OCI-LY7 (cell line): Measurements from ENCODE around the gene RNF14. TPM values are rescaled to one million over a fixed set of nuclear protein-coding genes. Genes with fewer than 3 reads are reported as not detected.

ENCODE experiments used
- BruUV-seq: library from RNA; stranded (reverse); fragments of 400-500 nt; replicated peaks from 2 replicates; lab custom pipeline; 2021; lab: Mats Ljungman, UMichigan
- CTCF ChIA-PET: fragments of 300-600 bp; sonication (Branson Sonifier 250); formaldehyde crosslinking; loops from one replicate; lab custom pipeline; 2022; ENCODE audit warnings: antibody characterized with exemption; ENCODE audit not compliant: unreplicated experiment; lab: Charles Lee
- POLR2A ChIA-PET: fragments of 300-600 bp; sonication (Branson Sonifier 250); formaldehyde crosslinking; loops from one replicate; lab custom pipeline; 2022; ENCODE audit warnings: antibody characterized with exemption; lab: Charles Lee
- DNase-seq: peaks from one replicate; pipeline ENCODE4 v3.0.0-alpha.2; 2015; ENCODE audit warnings: low spot score
- H2AFZ ChIP-seq: fragments of 200-600 bp; sonication (generic), shearing (Covaris generic); 2 replicates; pipeline ENCODE4 v1.6.1; 2014; ENCODE audit warnings: mild to moderate bottlenecking, antibody characterized with exemption, low read length, moderate library complexity
- H3K27ac ChIP-seq: fragments of 200-600 bp; sonication (generic); 2 replicates; pipeline ENCODE4 v1.5.1; 2014; ENCODE audit warnings: mixed run types, low read depth, mild to moderate bottlenecking, moderate library complexity, low read length, inconsistent platforms; ENCODE audit not compliant: poor library complexity, severe bottlenecking
- H3K36me3 ChIP-seq: fragments of 200-600 bp; sonication (generic); 2 replicates; pipeline ENCODE4 v1.6.1; 2014; ENCODE audit warnings: mild to moderate bottlenecking, antibody characterized with exemption, low read length, moderate library complexity, mixed read lengths; ENCODE audit not compliant: insufficient read depth
- H3K4me1 ChIP-seq: fragments of 200-600 bp; sonication (generic); 2 replicates; pipeline ENCODE4 v1.5.1; 2014; ENCODE audit warnings: mild to moderate bottlenecking, low read length; ENCODE audit not compliant: insufficient read depth, poor library complexity, severe bottlenecking
- H3K4me2 ChIP-seq: fragments of 200-600 bp; sonication (generic); 2 replicates; pipeline ENCODE4 v1.6.1; 2014; ENCODE audit warnings: mild to moderate bottlenecking, low read length
- H3K4me3 ChIP-seq: fragments of 200-600 bp; sonication (generic); 2 replicates; pipeline ENCODE4 v1.5.1; 2014; ENCODE audit warnings: mild to moderate bottlenecking, low read depth, low read length; ENCODE audit not compliant: poor library complexity, severe bottlenecking
- H3K79me2 ChIP-seq: fragments of 200-600 bp; sonication (generic); 2 replicates; pipeline ENCODE4 v1.6.1; 2016; ENCODE audit warnings: low read depth, mild to moderate bottlenecking, low read length, moderate library complexity, mixed read lengths; ENCODE audit not compliant: insufficient read depth
- H3K9me2 ChIP-seq: fragments of 200-600 bp; sonication (generic); 2 replicates; pipeline ENCODE4 v1.6.1; 2016; ENCODE audit warnings: mild to moderate bottlenecking, low read length, mixed read lengths; ENCODE audit not compliant: insufficient read depth
- H3K9me3 ChIP-seq: fragments of 200-600 bp; sonication (generic); 2 replicates; pipeline ENCODE4 v1.6.1; 2014; ENCODE audit warnings: mild to moderate bottlenecking, mixed run types, low read length, mixed read lengths
- H4K20me1 ChIP-seq: fragments of 200-600 bp; sonication (generic); 2 replicates; pipeline ENCODE4 v1.6.1; 2014; ENCODE audit warnings: mild to moderate bottlenecking, antibody characterized with exemption, low read length, moderate library complexity, mixed read lengths; ENCODE audit not compliant: insufficient read depth
- EZH2phosphoT487 ChIP-seq: fragments of 200-600 bp; sonication (generic); IDR thresholded peaks from 2 replicates; pipeline ENCODE4 v1.6.1; 2018; ENCODE audit warnings: low read depth, borderline replicate concordance, mild to moderate bottlenecking, mixed run types, antibody characterized with exemption, low read length, moderate library complexity, mixed read lengths
- intact Hi-C: fragments of 100-400 bp; cut with micrococcal nuclease; formaldehyde crosslinking; loops from one replicate; pipeline ENCODE4 v1.10.0; 2022; ENCODE audit not compliant: unreplicated experiment
- total RNA-seq, 2 experiments: library from RNA; depleted of rRNA in 1 of 2; stranded (reverse); fragments of >200 nt in 1 of 2; shearing (Covaris generic) in 1 of 2; gene quantifications; 2 replicates each; pipeline ENCODE4 v1.2.3, GENCODE V29; 2014 to 2022
- TF ChIP-seq, protein P1 (sequence below): fragments of 200-600 bp; sonication (generic); conservative IDR thresholded peaks from 2 replicates; pipeline ENCODE4 v1.5.1; 2014; ENCODE audit warnings: mild to moderate bottlenecking, antibody characterized with exemption, low read length, moderate library complexity, mixed read lengths

RNF14 gene
- total RNA-seq, 2 experiments from 2014 or later = 31.7 to 41.1 TPM

DNA sequence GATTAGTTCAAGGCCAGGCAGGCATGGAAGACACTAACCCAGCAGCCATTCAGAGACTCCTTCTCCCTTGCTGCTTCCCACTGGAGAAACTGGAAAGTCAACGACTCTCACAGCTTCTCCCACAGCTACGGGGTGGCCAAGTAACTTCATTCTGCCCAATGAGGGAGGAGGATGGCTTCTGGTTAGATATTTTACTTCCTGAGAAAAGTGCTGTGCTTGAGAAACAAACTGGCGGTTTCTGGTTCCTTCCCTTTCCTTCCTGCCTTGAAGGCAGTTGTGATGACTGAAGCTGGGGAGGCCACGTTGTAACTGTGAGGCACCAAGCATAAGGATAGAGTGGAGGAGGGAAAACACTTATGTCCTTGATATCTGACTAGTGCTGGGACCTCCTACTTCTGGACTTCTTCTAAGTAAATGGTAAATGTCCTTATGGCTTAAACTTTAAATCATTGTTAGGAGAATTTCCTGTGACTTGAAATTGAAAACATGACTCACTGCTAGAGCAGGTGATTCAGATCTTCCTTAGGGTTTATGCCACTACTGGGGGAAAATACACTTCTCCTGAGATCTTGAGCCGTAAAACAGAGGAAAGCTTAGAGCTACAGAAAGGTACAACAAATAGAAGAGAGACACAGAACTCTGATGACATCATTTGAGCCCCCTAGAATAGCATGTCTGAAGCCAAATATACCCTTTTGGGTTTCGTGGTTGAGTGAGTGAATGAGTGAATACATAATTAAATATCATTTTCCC, 47.1 kb downstream of the RNF14 start:
- Histone ChIP-seq H3K27ac (peak overlapping the region; percentile 1), H3K79me2 (no peaks in the 10 kb centered on the region), H3K4me3 (peak overlapping the region; percentile 9), H3K9me2 (no peaks in the 10 kb centered on the region), H2AFZ (peak overlapping the region; percentile 96), H4K20me1 (no peaks in the 10 kb centered on the region), H3K9me3 (no peaks in the 10 kb centered on the region), H3K4me2 (peak overlapping the region; percentile 33), H3K4me1 (peaks cover 52% of the 10 kb centered on the region), H3K36me3 (peaks cover 7% of the 10 kb centered on the region)
- ChIA-PET POLR2A (interaction anchor here (0.6 to 1.2 kb wide), 4 partner anchors 9 to 92 kb away, joined by 3 to 7 read pairs (median 4); partner anchors contain the start of gene RNF14), CTCF (interaction anchor here (1.1 to 1.2 kb wide), 2 partner anchors 91 to 93 kb away, joined by 4 to 5 read pairs; no protein-coding TSS in a partner anchor)
- no peak for TF ChIP-seq EZH2phosphoT487
- TF ChIP-seq, protein P1, sequence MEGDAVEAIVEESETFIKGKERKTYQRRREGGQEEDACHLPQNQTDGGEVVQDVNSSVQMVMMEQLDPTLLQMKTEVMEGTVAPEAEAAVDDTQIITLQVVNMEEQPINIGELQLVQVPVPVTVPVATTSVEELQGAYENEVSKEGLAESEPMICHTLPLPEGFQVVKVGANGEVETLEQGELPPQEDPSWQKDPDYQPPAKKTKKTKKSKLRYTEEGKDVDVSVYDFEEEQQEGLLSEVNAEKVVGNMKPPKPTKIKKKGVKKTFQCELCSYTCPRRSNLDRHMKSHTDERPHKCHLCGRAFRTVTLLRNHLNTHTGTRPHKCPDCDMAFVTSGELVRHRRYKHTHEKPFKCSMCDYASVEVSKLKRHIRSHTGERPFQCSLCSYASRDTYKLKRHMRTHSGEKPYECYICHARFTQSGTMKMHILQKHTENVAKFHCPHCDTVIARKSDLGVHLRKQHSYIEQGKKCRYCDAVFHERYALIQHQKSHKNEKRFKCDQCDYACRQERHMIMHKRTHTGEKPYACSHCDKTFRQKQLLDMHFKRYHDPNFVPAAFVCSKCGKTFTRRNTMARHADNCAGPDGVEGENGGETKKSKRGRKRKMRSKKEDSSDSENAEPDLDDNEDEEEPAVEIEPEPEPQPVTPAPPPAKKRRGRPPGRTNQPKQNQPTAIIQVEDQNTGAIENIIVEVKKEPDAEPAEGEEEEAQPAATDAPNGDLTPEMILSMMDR = no peak
- BruUV-seq = no TSS peak
- DNase-seq = peak; percentile 26
- intact Hi-C loops = loop anchor here (2.0 kb wide), 1 partner anchor 323 kb away; no protein-coding TSS in a partner anchor

DNA sequence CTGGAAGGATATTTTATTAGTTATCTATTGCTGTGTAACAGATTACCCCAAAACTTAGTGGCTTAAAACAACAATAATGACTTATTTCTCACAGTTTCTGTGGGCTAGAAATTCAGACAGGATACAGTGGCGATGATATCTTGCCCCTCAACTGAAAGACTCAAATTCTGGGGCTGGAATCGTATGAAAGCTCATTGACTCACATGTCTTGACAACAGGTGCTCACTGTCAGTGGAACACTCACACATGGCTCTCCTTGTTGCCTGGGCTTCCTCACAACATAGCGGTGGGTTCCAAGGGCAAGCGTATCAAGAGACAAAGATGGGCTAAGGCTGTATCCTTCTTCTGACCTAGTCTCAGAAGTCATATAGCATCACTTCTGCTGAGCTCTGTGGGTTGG, 47.7 kb downstream of the RNF14 start:
- ChIA-PET POLR2A (interaction anchor here (0.9 to 1.2 kb wide), 3 partner anchors 8 to 91 kb away, joined by 3 to 7 read pairs (median 4); partner anchors contain the start of gene RNF14), CTCF (interaction anchor here (1.1 kb wide), 1 partner anchor 91 kb away, joined by 4 read pairs; no protein-coding TSS in a partner anchor)
- peaks cover 51% of the 10 kb centered on the region for H3K4me1 ChIP-seq
- no peak for DNase-seq
- no peaks in the 10 kb centered on the region for H3K9me3 ChIP-seq
- H2AFZ ChIP-seq = peak overlapping the region; percentile 96
- no peaks in the 10 kb centered on the region for H3K79me2 ChIP-seq
- no peaks in the 10 kb centered on the region for H3K9me2 ChIP-seq
- H3K27ac ChIP-seq = no peak overlapping the region
- intact Hi-C loops = no loop called here
- H3K4me2 ChIP-seq = peak overlapping the region; percentile 33
- no peak overlapping the region for H3K4me3 ChIP-seq
- H4K20me1 ChIP-seq = no peaks in the 10 kb centered on the region
- H3K36me3 ChIP-seq = peaks cover 1% of the 10 kb centered on the region; the same call in 1 of the 2 replicates
- no TSS peak for BruUV-seq
- TF ChIP-seq, protein P1 = no peak
- no peak for TF ChIP-seq EZH2phosphoT487
